Motor neuron (in vitro differentiated cells): Measurements from ENCODE around the gene NUDT8. TPM values are rescaled to one million over a fixed set of nuclear protein-coding genes. Genes with fewer than 3 reads are reported as not detected.
A peak's percentile ranks its signal among the peaks of the same experiment; 100 is the strongest.

Source experiments
- ATAC-seq, 8 experiments: fragments of 200-7000 bp; cut with Tn5 transposase; replicated peaks in 6 of 8; 2 replicates each; pipeline ENCODE4 v1.8.0; 2021; ENCODE audit warnings: mild to moderate bottlenecking in 8 of 8, moderate library complexity in 8 of 8
- H3K27ac ChIP-seq, 2 donors: fragments of 250-450 bp; sonication (Bioruptor Pico); 2 replicates each; pipeline ENCODE4 v1.9.0; 2021; ENCODE audit warnings: antibody characterized with exemption in 2 of 2, mild to moderate bottlenecking in 2 of 2, moderate library complexity in 1 of 2
- H3K4me1 ChIP-seq, 2 donors: fragments of 250-450 bp; sonication (Bioruptor Pico); replicated peaks in 1 of 2; 2 replicates each; pipeline ENCODE4 v1.6.1; 2021; ENCODE audit warnings: antibody characterized with exemption in 2 of 2, mild to moderate bottlenecking in 2 of 2, moderate library complexity in 1 of 2
- H3K4me3 ChIP-seq, 5 donors: fragments of 250-450 bp; sonication (Bioruptor Pico); 2 replicates each; pipeline ENCODE4 v1.9.0; 2021; ENCODE audit warnings: antibody characterized with exemption in 5 of 5, mild to moderate bottlenecking in 5 of 5, moderate library complexity in 4 of 5
- WGBS, 10 experiments: fragments of 450-650 bp; shearing (Covaris generic); methylation state at CpG; one replicate each; pipeline ENCODE4 v1.0.0; 2022; 5-methylcytosine and 5-hydroxymethylcytosine counted together
- in situ Hi-C, 9 experiments: fragments of 400-800 bp; cut with MboI; loops; one replicate each; pipeline ENCODE4 v1.15.0; 2021; ENCODE audit warnings: low sequenced_read_pairs in 9 of 9, low pct_unique_long_range_greater_than_20kb in 2 of 9; ENCODE audit not compliant: unreplicated experiment in 9 of 9
- total RNA-seq, 8 experiments: library from RNA; unstranded; fragments of 300-600 nt; gene quantifications; 2 replicates each; pipeline versions ENCODE4 v1.2.3 to v1.2.4, GENCODE V29; 2022

The NUDT8 gene
- total RNA-seq, 8 experiments from 2014 or later, result 3.3 to 13.3 (median 5.1) TPM

- Histone ChIP-seq H3K4me3 (no peak overlapping the region), H3K27ac (no peak overlapping the region), H3K4me1 (peaks cover 9 to 13% of the 10 kb centered on the region in 2 donors)
- ATAC-seq, result no peak
- WGBS, 10 experiments, result 38 to 100% (median 78%) methylated on average over 1 to 6 of the region's 20 CpGs; no CpG with 5 or more reads in 4 of the 10 experiments
- in situ Hi-C loops, result loop anchor here in 1 of 9 experiments (25.0 kb wide), 1 partner anchor 153 kb away; no protein-coding TSS in a partner anchor
Observed at GRCh38 chr11:67634366-67635230, 4.9 kb upstream of the NUDT8 start.

GRCh38 chr11:67633758-67634365, 4.1 kb upstream of the NUDT8 start:
- 92 to 100% (median 95%) methylated on average over 1 to 6 of the region's 22 CpGs; no CpG with 5 or more reads in 7 of the 10 experiments for whole genome bisulfite sequencing, 10 experiments
- Histone ChIP-seq H3K27ac (no peak overlapping the region), H3K4me1 (peaks cover 9 to 10% of the 10 kb centered on the region in 2 donors), H3K4me3 (no peak overlapping the region)
- in situ Hi-C loops, result loop anchor here in 1 of 9 experiments (25.0 kb wide), 1 partner anchor 153 kb away; no protein-coding TSS in a partner anchor
- no peak for ATAC-seq

GRCh38 chr11:67632982-67633755, 3.4 kb upstream of the NUDT8 start:
- H3K27ac ChIP-seq, result no peak overlapping the region
- no peak for ATAC-seq
- in situ Hi-C loops, result loop anchor here in 1 of 9 experiments (25.0 kb wide), 1 partner anchor 154 kb away; no protein-coding TSS in a partner anchor
- H3K4me1 ChIP-seq, result peaks cover 9 to 10% of the 10 kb centered on the region in 2 donors
- WGBS, 10 experiments, result 80 to 100% (median 95%) methylated on average over 2 to 4 of the region's 30 CpGs; no CpG with 5 or more reads in 7 of the 10 experiments
- H3K4me3 ChIP-seq, result no peak overlapping the region

GRCh38 chr11:67632175-67632981, 2.6 kb upstream of the NUDT8 start:
- peaks cover 9 to 13% of the 10 kb centered on the region in 2 donors for H3K4me1 ChIP-seq
- no peak for ATAC-seq
- no peak overlapping the region for H3K4me3 ChIP-seq
- WGBS, 10 experiments, result 40 to 100% (median 86%) methylated on average over 1 to 4 of the region's 12 CpGs; no CpG with 5 or more reads in 1 of the 10 experiments
- in situ Hi-C loops, result loop anchor here in 1 of 9 experiments (25.0 kb wide), 1 partner anchor 155 kb away; no protein-coding TSS in a partner anchor
- H3K27ac ChIP-seq, result peak overlapping the region in 1 of 2 donors; percentile 87

GRCh38 chr11:67631853-67632174, 2.1 kb upstream of the NUDT8 start:
- Histone ChIP-seq H3K4me1 (peaks cover 12 to 19% of the 10 kb centered on the region in 2 donors), H3K27ac (peak overlapping the region in 1 of 2 donors; percentile 87), H3K4me3 (no peak overlapping the region)
- WGBS, 10 experiments, result 92 to 100% (median 100%) methylated on average over 1 to 2 of the region's 2 CpGs; no CpG with 5 or more reads in 6 of the 10 experiments
- in situ Hi-C loops, result loop anchor here in 1 of 9 experiments (25.0 kb wide), 1 partner anchor 155 kb away; no protein-coding TSS in a partner anchor
- ATAC-seq, result no peak

GRCh38 chr11:67631411-67631810, 1.7 kb upstream of the NUDT8 start:
- no peak for ATAC-seq
- Histone ChIP-seq H3K27ac (peak overlapping the region in 1 of 2 donors; percentile 87), H3K4me1 (peaks cover 14 to 22% of the 10 kb centered on the region in 2 donors), H3K4me3 (peak overlapping the region in 1 of 5 donors; percentile 58)
- 52 to 100% (median 100%) methylated on average over 1 to 3 of the region's 7 CpGs; no CpG with 5 or more reads in 7 of the 10 experiments for WGBS, 10 experiments
- in situ Hi-C loops, result loop anchor here in 1 of 9 experiments (25.0 kb wide), 1 partner anchor 156 kb away; no protein-coding TSS in a partner anchor

- H3K4me3 ChIP-seq, result peak overlapping the region; percentile 51 to 80 (median 59)
- in situ Hi-C loops, result loop anchor here in 1 of 9 experiments (25.0 kb wide), 1 partner anchor 156 kb away; no protein-coding TSS in a partner anchor
- no peak for ATAC-seq
- H3K4me1 ChIP-seq, result peaks cover 14 to 22% of the 10 kb centered on the region in 2 donors
- H3K27ac ChIP-seq, result peak overlapping the region; percentile 81 to 87
- 28 to 62% (median 53%) methylated on average over 2 to 15 of the region's 16 CpGs; no CpG with 5 or more reads in 5 of the 10 experiments for WGBS, 10 experiments
Observed at GRCh38 chr11:67630943-67631331, 1.2 kb upstream of the NUDT8 start.

- peak overlapping the region; percentile 81 to 87 for H3K27ac ChIP-seq
- peaks cover 14 to 22% of the 10 kb centered on the region in 2 donors for H3K4me1 ChIP-seq
- ATAC-seq, result peak; percentile 73 to 81 (median 78)
- in situ Hi-C loops, result loop anchor here in 1 of 9 experiments (25.0 kb wide), 1 partner anchor 157 kb away; no protein-coding TSS in a partner anchor
- WGBS, 10 experiments, result 0% methylated on average over 2 of the region's 70 CpGs; no CpG with 5 or more reads in 8 of the 10 experiments
- H3K4me3 ChIP-seq, result peak overlapping the region; percentile 51 to 80 (median 59)
Observed at GRCh38 chr11:67630228-67630942, 648 bp upstream of the NUDT8 start.

GRCh38 chr11:67628710-67629385, 889 bp downstream of the NUDT8 start:
- WGBS, 10 experiments, result 10 to 100% (median 38%) methylated on average over 1 to 3 of the region's 25 CpGs; no CpG with 5 or more reads in 6 of the 10 experiments
- in situ Hi-C loops, result loop anchor here in 1 of 9 experiments (25.0 kb wide), 1 partner anchor 158 kb away; no protein-coding TSS in a partner anchor
- H3K4me3 ChIP-seq, result peak overlapping the region in 3 of 5 donors; percentile 51 to 80 (median 62)
- H3K4me1 ChIP-seq, result peaks cover 14 to 24% of the 10 kb centered on the region in 2 donors
- no peak overlapping the region for H3K27ac ChIP-seq
- no peak for ATAC-seq

- in situ Hi-C loops, result loop anchor here in 1 of 9 experiments (25.0 kb wide), 1 partner anchor 159 kb away; no protein-coding TSS in a partner anchor
- Histone ChIP-seq H3K27ac (peak overlapping the region in 1 of 2 donors; percentile 47), H3K4me1 (peaks cover 14 to 29% of the 10 kb centered on the region in 2 donors), H3K4me3 (no peak overlapping the region)
- no peak for ATAC-seq
- WGBS, 10 experiments, result 70 to 100% (median 100%) methylated on average over 1 to 5 of the region's 15 CpGs; no CpG with 5 or more reads in 3 of the 10 experiments
Observed at GRCh38 chr11:67627812-67628624, 1.7 kb downstream of the NUDT8 start.
